Astrocyte (in vitro differentiated cells and primary cell): ENCODE data around the gene ABCG2. TPM values are rescaled to one million over a fixed set of nuclear protein-coding genes. Genes with fewer than 3 reads are reported as not detected.

Experiments used
- DNase-seq: peaks from one replicate; pipeline ENCODE4 v3.0.0-alpha.2; 2010; ENCODE audit warnings: low read depth
- FAIRE-seq: peaks from 2 replicates; lab custom pipeline; 2011; peaks lifted over from hg19 to GRCh38; lab: Jason Lieb, UNC
- H2AFZ ChIP-seq: 2 replicates; pipeline ENCODE4 v1.6.0; 2012; ENCODE audit warnings: low read depth, low read length, inconsistent platforms
- H3K27ac ChIP-seq: 2 replicates; pipeline ENCODE4 v1.5.1; 2011; ENCODE audit warnings: low read depth, low read length, inconsistent platforms
- H3K27me3 ChIP-seq: 2 replicates; pipeline ENCODE4 v1.6.0; 2011; ENCODE audit warnings: low read length, inconsistent platforms; ENCODE audit not compliant: insufficient read depth
- H3K36me3 ChIP-seq: 2 replicates; pipeline ENCODE4 v1.5.1; 2011; ENCODE audit warnings: low read length, inconsistent platforms; ENCODE audit not compliant: insufficient read depth
- H3K4me1 ChIP-seq: 2 replicates; pipeline ENCODE4 v1.5.1; 2011; ENCODE audit warnings: low read length, inconsistent platforms; ENCODE audit not compliant: insufficient read depth
- H3K4me2 ChIP-seq: 2 replicates; pipeline ENCODE4 v1.6.0; 2012; ENCODE audit warnings: low read length, inconsistent platforms
- H3K4me3 ChIP-seq: 2 replicates; pipeline ENCODE4 v1.5.1; 2011; ENCODE audit warnings: low read depth, mild to moderate bottlenecking, low read length, inconsistent platforms; ENCODE audit not compliant: insufficient read depth
- H3K79me2 ChIP-seq: 2 replicates; pipeline ENCODE4 v1.6.0; 2012; ENCODE audit warnings: mild to moderate bottlenecking, low read length, inconsistent platforms; ENCODE audit not compliant: insufficient read depth
- H3K9ac ChIP-seq: 2 replicates; pipeline ENCODE4 v1.6.0; 2012; ENCODE audit warnings: mild to moderate bottlenecking, low read length, inconsistent platforms
- H3K9me3 ChIP-seq: 2 replicates; pipeline ENCODE4 v1.5.1; 2012; ENCODE audit warnings: low read depth, mild to moderate bottlenecking, low read length, inconsistent platforms; ENCODE audit not compliant: insufficient read depth
- H4K20me1 ChIP-seq: 2 replicates; pipeline ENCODE4 v1.6.0; 2012; ENCODE audit warnings: low read length, inconsistent platforms; ENCODE audit not compliant: insufficient read depth
- H3K27ac Mint-ChIP-seq: one replicate; pipeline ENCODE4 v1.8.0; 2021; ENCODE audit warnings: mild to moderate bottlenecking, mixed read lengths; ENCODE audit not compliant: unreplicated experiment
- H3K27me3 Mint-ChIP-seq: one replicate; pipeline ENCODE4 v1.8.0; 2021; ENCODE audit warnings: low read depth, mixed read lengths; ENCODE audit not compliant: unreplicated experiment
- H3K36me3 Mint-ChIP-seq: one replicate; pipeline ENCODE4 v1.8.0; 2021; ENCODE audit warnings: low read depth, mixed read lengths; ENCODE audit not compliant: unreplicated experiment
- H3K4me1 Mint-ChIP-seq: one replicate; pipeline ENCODE4 v1.8.0; 2021; ENCODE audit warnings: low read depth, mixed read lengths; ENCODE audit not compliant: unreplicated experiment
- H3K4me3 Mint-ChIP-seq: one replicate; pipeline ENCODE4 v1.8.0; 2021; ENCODE audit warnings: mild to moderate bottlenecking, moderate library complexity, mixed read lengths; ENCODE audit not compliant: unreplicated experiment
- H3K9me3 Mint-ChIP-seq: one replicate; pipeline ENCODE4 v1.8.0; 2021; ENCODE audit warnings: mild to moderate bottlenecking, mixed read lengths; ENCODE audit not compliant: unreplicated experiment
- EZH2 ChIP-seq: IDR thresholded peaks from 2 replicates; pipeline ENCODE4 v1.6.1; 2012; ENCODE audit warnings: mild to moderate bottlenecking, low read length, inconsistent platforms; ENCODE audit not compliant: insufficient read depth
- total RNA-seq: library from RNA; stranded (reverse); gene quantifications from 2 replicates; pipeline ENCODE4 v1.2.1, GENCODE V29; 2021
- TF ChIP-seq, protein P1 (sequence below): IDR thresholded peaks from 2 replicates; pipeline ENCODE4 v1.5.1; 2011; ENCODE audit warnings: low read depth, mild to moderate bottlenecking, inconsistent platforms, low read length, moderate library complexity; ENCODE audit not compliant: insufficient read depth

Gene ABCG2
- total RNA-seq, 1 donor from 2014 or later = 2.5 TPM

DNA sequence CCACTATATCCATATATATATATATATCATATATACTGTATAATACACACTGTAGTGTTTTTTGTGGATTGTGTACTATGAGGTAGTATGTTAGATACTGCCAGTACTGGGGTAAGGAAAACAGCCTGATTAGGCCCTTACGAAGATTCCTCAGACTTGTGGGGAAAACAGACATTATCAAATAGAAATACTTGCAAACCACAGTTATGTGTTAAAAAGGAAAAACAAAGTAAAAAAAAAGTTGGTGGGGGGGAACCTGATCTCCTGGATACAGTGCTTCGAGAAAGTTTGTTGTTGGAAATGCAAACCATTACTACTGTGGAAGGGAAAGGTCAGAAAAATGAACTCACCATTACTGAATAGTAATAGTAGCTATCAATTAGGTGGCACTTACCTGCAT, 98.0 kb downstream of the ABCG2 start:
- H3K79me2 ChIP-seq = no peaks in the 10 kb centered on the region
- peaks cover 10% of the 10 kb centered on the region for H3K4me1 Mint-ChIP-seq
- H3K4me2 ChIP-seq = no peak overlapping the region
- DNase-seq (peak; percentile 44), FAIRE-seq (no peak)
- no peaks in the 10 kb centered on the region for H3K4me1 ChIP-seq
- H3K9me3 Mint-ChIP-seq = no peaks in the 10 kb centered on the region
- H3K27ac ChIP-seq = no peak overlapping the region
- H3K27ac Mint-ChIP-seq = no peak overlapping the region
- H3K4me3 Mint-ChIP-seq = no peak overlapping the region
- no peaks in the 10 kb centered on the region for H3K27me3 Mint-ChIP-seq
- H3K4me3 ChIP-seq = no peak overlapping the region
- H3K9me3 ChIP-seq = no peaks in the 10 kb centered on the region
- peaks cover 6% of the 10 kb centered on the region for H3K36me3 Mint-ChIP-seq
- no peak for TF ChIP-seq EZH2
- TF ChIP-seq, protein P1, sequence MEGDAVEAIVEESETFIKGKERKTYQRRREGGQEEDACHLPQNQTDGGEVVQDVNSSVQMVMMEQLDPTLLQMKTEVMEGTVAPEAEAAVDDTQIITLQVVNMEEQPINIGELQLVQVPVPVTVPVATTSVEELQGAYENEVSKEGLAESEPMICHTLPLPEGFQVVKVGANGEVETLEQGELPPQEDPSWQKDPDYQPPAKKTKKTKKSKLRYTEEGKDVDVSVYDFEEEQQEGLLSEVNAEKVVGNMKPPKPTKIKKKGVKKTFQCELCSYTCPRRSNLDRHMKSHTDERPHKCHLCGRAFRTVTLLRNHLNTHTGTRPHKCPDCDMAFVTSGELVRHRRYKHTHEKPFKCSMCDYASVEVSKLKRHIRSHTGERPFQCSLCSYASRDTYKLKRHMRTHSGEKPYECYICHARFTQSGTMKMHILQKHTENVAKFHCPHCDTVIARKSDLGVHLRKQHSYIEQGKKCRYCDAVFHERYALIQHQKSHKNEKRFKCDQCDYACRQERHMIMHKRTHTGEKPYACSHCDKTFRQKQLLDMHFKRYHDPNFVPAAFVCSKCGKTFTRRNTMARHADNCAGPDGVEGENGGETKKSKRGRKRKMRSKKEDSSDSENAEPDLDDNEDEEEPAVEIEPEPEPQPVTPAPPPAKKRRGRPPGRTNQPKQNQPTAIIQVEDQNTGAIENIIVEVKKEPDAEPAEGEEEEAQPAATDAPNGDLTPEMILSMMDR = no peak
- H3K27me3 ChIP-seq = no peaks in the 10 kb centered on the region
- no peak overlapping the region for H3K9ac ChIP-seq
- no peak overlapping the region for H2AFZ ChIP-seq
- H4K20me1 ChIP-seq = no peaks in the 10 kb centered on the region
- H3K36me3 ChIP-seq = peaks cover 35% of the 10 kb centered on the region

DNA sequence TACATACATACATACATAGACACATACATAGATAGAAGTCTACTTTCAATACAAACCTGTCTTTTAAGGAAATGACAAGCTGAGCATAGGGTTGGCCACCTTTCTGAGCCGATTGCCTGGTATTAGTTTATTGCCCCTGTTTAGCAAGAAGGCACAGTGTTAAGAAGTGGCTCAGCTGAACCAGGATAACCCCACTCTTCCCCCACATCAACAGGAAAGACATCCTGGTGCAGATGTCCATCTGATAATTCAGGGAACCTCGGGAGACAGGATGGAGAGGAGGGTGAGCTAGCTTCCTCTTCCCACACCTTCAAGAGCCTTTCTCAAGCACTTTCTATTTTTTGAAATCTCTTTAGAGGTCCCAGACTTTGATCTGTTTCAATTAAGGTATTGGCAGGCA, 98.7 kb downstream of the ABCG2 start:
- no peak overlapping the region for H3K4me2 ChIP-seq
- H3K27ac ChIP-seq = no peak overlapping the region
- Mint-ChIP-seq H3K27me3 (no peaks in the 10 kb centered on the region), H3K27ac (no peak overlapping the region), H3K4me1 (peaks cover 10% of the 10 kb centered on the region), H3K4me3 (no peak overlapping the region), H3K36me3 (peaks cover 6% of the 10 kb centered on the region), H3K9me3 (no peaks in the 10 kb centered on the region)
- no peak for FAIRE-seq
- no peak overlapping the region for H3K4me3 ChIP-seq
- no peaks in the 10 kb centered on the region for H3K4me1 ChIP-seq
- DNase-seq = no peak
- H3K79me2 ChIP-seq = no peaks in the 10 kb centered on the region
- no peak for TF ChIP-seq EZH2
- TF ChIP-seq, protein P1 = no peak
- H3K27me3 ChIP-seq = no peaks in the 10 kb centered on the region
- peaks cover 34% of the 10 kb centered on the region for H3K36me3 ChIP-seq
- H3K9ac ChIP-seq = no peak overlapping the region
- no peaks in the 10 kb centered on the region for H3K9me3 ChIP-seq
- no peak overlapping the region for H2AFZ ChIP-seq
- H4K20me1 ChIP-seq = no peaks in the 10 kb centered on the region

DNA sequence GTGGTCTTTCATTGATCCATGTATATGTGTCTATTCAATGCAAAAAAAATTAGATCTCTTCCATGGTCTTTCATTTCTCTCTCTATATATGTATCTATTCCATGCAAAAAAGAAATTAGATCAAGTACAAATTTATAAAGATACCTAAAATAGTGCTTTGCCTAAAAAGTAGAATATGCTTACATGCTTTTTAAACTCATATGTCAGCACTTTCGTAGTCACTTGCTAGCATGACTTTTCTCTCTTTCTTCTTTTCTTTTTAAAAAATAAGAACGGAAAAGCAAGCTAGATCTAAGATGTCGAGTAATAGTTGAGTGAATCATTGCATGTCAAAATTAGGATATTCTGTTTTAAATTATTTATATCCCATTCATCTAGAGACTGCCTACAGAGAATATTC, 100.1 kb downstream of the ABCG2 start:
- no peak overlapping the region for H3K4me2 ChIP-seq
- no peaks in the 10 kb centered on the region for H3K27me3 ChIP-seq
- H3K9ac ChIP-seq = no peak overlapping the region
- Mint-ChIP-seq H3K36me3 (peaks cover 6% of the 10 kb centered on the region), H3K27ac (no peak overlapping the region), H3K4me1 (peaks cover 10% of the 10 kb centered on the region), H3K9me3 (no peaks in the 10 kb centered on the region), H3K4me3 (no peak overlapping the region), H3K27me3 (no peaks in the 10 kb centered on the region)
- no peaks in the 10 kb centered on the region for H3K4me1 ChIP-seq
- no peak overlapping the region for H3K27ac ChIP-seq
- no peaks in the 10 kb centered on the region for H3K79me2 ChIP-seq
- no peak for TF ChIP-seq EZH2
- TF ChIP-seq, protein P1 = no peak
- FAIRE-seq (peak; percentile 17), DNase-seq (no peak)
- no peak overlapping the region for H2AFZ ChIP-seq
- H3K36me3 ChIP-seq = peaks cover 30% of the 10 kb centered on the region
- H4K20me1 ChIP-seq = no peaks in the 10 kb centered on the region
- H3K9me3 ChIP-seq = no peaks in the 10 kb centered on the region
- no peak overlapping the region for H3K4me3 ChIP-seq
